HepG2 (cell line): ENCODE data around the gene SENP5. TPM values are rescaled to one million over a fixed set of nuclear protein-coding genes. Genes with fewer than 3 reads are reported as not detected.

ENCODE experiments used
- AHR ChIP-seq: IDR thresholded peaks from 2 replicates; pipeline ENCODE4 v1.6.1; 2018; ENCODE audit warnings: missing genetic modification reagents, missing compliant biosample characterization
- CBFB ChIP-seq: sonication (generic); formaldehyde crosslinking; IDR thresholded peaks from 2 replicates; pipeline ENCODE4 v1.4.0; 2020; ENCODE audit warnings: missing genetic modification reagents
- CEBPB ChIP-seq: IDR thresholded peaks from 2 replicates; pipeline ENCODE4 v1.6.1; 2011; ENCODE audit warnings: low read depth, low read length, improper control_type of control experiment, borderline replicate concordance
- CHD2 ChIP-seq: IDR thresholded peaks from 2 replicates; pipeline ENCODE4 v1.6.1; 2011; ENCODE audit warnings: low read depth, low read length, improper control_type of control experiment
- KDM4B ChIP-seq: sonication (generic); formaldehyde crosslinking; IDR thresholded peaks from 2 replicates; pipeline ENCODE4 v1.4.0; 2020; ENCODE audit warnings: missing genetic modification reagents
- KMT2A ChIP-seq: sonication (generic); formaldehyde crosslinking; IDR thresholded peaks from 2 replicates; pipeline ENCODE4 v1.4.0; 2020; ENCODE audit warnings: missing genetic modification reagents
- MXI1 ChIP-seq: IDR thresholded peaks from 3 replicates; pipeline ENCODE4 v1.6.1; 2012; ENCODE audit warnings: low read depth, low read length, inconsistent platforms, borderline replicate concordance
- NFIB ChIP-seq: sonication (generic); formaldehyde crosslinking; IDR thresholded peaks from 2 replicates; pipeline ENCODE4 v1.9.0; 2021; ENCODE audit warnings: missing genetic modification reagents, mild to moderate bottlenecking, borderline replicate concordance
- PAWR ChIP-seq: sonication (generic); formaldehyde crosslinking; IDR thresholded peaks from 2 replicates; pipeline ENCODE4 v1.4.0; 2020; ENCODE audit warnings: missing genetic modification reagents, mild to moderate bottlenecking, borderline replicate concordance
- PRMT3 ChIP-seq: sonication (generic); formaldehyde crosslinking; IDR thresholded peaks from 2 replicates; pipeline ENCODE4 v1.8.1; 2022; ENCODE audit warnings: low read depth, mild to moderate bottlenecking, moderate library complexity, missing genetic modification reagents, borderline replicate concordance
- RARA ChIP-seq: IDR thresholded peaks from 2 replicates; pipeline ENCODE4 v1.6.1; 2016; ENCODE audit warnings: missing genetic modification reagents, missing compliant biosample characterization
- SNRNP70 ChIP-seq: fragments of 200-400 bp; formaldehyde crosslinking; IDR thresholded peaks from 2 replicates; pipeline ENCODE4 v1.6.1; 2017; ENCODE audit warnings: mild to moderate bottlenecking, low read depth, low read length, moderate library complexity
- TCF7 ChIP-seq: sonication (generic); IDR thresholded peaks from 2 replicates; pipeline ENCODE4 v1.6.1; 2016; ENCODE audit warnings: antibody characterized with exemption, low read depth
- ZFP1 ChIP-seq: IDR thresholded peaks from 2 replicates; pipeline ENCODE4 v1.6.1; 2016
- ZNF260 ChIP-seq: sonication (generic); formaldehyde crosslinking; IDR thresholded peaks from 2 replicates; pipeline ENCODE4 v1.4.0; 2020; ENCODE audit warnings: missing genetic modification reagents, low read depth, mild to moderate bottlenecking, borderline replicate concordance
- polyA plus RNA-seq, 8 experiments: library from polyadenylated mRNA; depleted of rRNA in 3 of 8; stranded (reverse) in 7 of 8; unstranded in 1 of 8; fragments of >200 nt; fragmentation: Illumina TruSeq in 4 of 8; extraction: Trizol in 4 of 8; gene quantifications; 2 replicates each; pipeline versions ENCODE4 v1.2.1 to v1.2.3, GENCODE V29; 2011 to 2016; ENCODE audit warnings: low read depth in 4 of 8, missing spikeins in 1 of 8, mixed read lengths in 1 of 8; ENCODE audit not compliant: insufficient read depth in 1 of 8
- total RNA-seq, 5 experiments: library from RNA; depleted of rRNA; stranded (reverse); fragments of >200 nt; fragmentation: Illumina TruSeq; extraction: Trizol; gene quantifications; 2 replicates each; pipeline ENCODE4 v1.2.3, GENCODE V29; 2016; ENCODE audit warnings: low read depth in 1 of 5
- TF ChIP-seq, protein P1 (sequence below): sonication (generic); formaldehyde crosslinking; IDR thresholded peaks from 2 replicates; pipeline ENCODE4 v1.8.1; 2023; ENCODE audit warnings: mild to moderate bottlenecking, inconsistent platforms, moderate library complexity, missing genetic modification reagents, borderline replicate concordance
- TF ChIP-seq, protein P2 (sequence below): sonication (generic); formaldehyde crosslinking; IDR thresholded peaks from 2 replicates; pipeline ENCODE4 v1.4.0; 2020; ENCODE audit warnings: missing genetic modification reagents
- TF ChIP-seq, protein P3 (sequence below): sonication (generic); formaldehyde crosslinking; IDR thresholded peaks from 2 replicates; pipeline ENCODE4 v1.8.0; 2022; ENCODE audit warnings: mild to moderate bottlenecking, missing genetic modification reagents
- TF ChIP-seq, protein P4 (sequence below): sonication (generic); formaldehyde crosslinking; IDR thresholded peaks from 2 replicates; pipeline ENCODE4 v1.8.0; 2022; ENCODE audit warnings: mild to moderate bottlenecking, missing genetic modification reagents; ENCODE audit not compliant: insufficient replicate concordance
- TF ChIP-seq, protein P5 (sequence below): sonication (generic); formaldehyde crosslinking; IDR thresholded peaks from 2 replicates; pipeline ENCODE4 v1.4.0; 2020; ENCODE audit warnings: missing genetic modification reagents
- TF ChIP-seq, protein P6 (sequence below): IDR thresholded peaks from 2 replicates; pipeline ENCODE4 v1.6.1; 2018; ENCODE audit warnings: missing genetic modification reagents, mild to moderate bottlenecking, missing compliant biosample characterization
- TF ChIP-seq, protein P7 (sequence below): sonication (generic); formaldehyde crosslinking; IDR thresholded peaks from 2 replicates; pipeline ENCODE4 v1.5.0; 2020; ENCODE audit warnings: missing genetic modification reagents

SENP5 gene
- total and polyA plus RNA-seq, 2 of the 13 experiments (the other 11 are each of a cell fraction or from before 2014, with no cell fraction given) = 17.6 to 30.9 TPM

DNA sequence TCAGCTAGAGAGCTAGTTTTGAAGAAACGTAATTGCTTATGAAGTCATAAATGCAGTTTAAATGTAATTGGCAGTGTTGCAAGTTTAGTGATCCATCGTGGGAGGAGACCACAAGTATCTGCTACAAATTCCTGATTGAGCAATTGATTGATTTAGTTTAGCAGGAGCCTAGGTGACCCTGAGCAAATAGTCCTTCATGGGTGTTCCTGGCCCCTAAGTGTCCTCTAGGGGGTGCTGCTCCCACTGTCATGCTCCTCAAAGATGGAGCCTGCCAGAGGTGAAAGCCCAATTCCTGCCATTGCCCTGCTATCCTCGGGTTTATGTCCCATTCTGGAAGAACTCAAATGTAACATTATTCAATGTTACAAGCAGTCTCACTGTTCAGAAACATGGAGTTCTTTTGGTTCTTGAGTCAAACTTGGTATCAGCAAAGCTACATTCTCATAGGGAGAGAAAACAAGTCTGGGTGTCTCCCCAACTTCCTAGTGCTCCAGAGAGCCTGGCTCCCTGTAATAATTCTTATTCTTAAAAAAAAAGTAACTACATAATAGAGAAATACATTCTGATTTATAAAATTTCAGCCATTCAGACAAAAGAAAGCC, 29.8 kb upstream of the SENP5 start (continued):
- TF ChIP-seq CEBPB (peak; percentile 90), CHD2 (no peak), PRMT3 (CRISPR knock-in tag) (no peak), ZNF260 (CRISPR knock-in tag) (no peak), AHR (CRISPR knock-in tag) (no peak), RARA (CRISPR knock-in tag) (peak; percentile 63), PAWR (no peak), TCF7 (no peak), SNRNP70 (no peak), KDM4B (CRISPR knock-in tag) (no peak), NFIB (no peak), ZFP1 (CRISPR knock-in tag) (no peak), KMT2A (CRISPR knock-in tag) (no peak), CBFB (0 out of 2 replicates have a peak, but pooled peaks have one; percentile 31), MXI1 (no peak)
- TF ChIP-seq, protein P1, sequence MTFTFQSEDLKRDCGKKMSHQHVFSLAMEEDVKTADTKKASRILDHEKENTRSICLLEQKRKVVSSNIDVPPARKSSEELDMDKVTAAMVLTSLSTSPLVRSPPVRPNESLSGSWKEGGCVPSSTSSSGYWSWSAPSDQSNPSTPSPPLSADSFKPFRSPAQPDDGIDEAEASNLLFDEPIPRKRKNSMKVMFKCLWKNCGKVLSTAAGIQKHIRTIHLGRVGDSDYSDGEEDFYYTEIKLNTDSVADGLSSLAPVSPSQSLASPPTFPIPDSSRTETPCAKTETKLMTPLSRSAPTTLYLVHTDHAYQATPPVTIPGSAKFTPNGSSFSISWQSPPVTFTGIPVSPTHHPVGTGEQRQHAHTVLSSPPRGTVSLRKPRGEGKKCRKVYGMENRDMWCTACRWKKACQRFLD = no peak
- TF ChIP-seq, protein P2, sequence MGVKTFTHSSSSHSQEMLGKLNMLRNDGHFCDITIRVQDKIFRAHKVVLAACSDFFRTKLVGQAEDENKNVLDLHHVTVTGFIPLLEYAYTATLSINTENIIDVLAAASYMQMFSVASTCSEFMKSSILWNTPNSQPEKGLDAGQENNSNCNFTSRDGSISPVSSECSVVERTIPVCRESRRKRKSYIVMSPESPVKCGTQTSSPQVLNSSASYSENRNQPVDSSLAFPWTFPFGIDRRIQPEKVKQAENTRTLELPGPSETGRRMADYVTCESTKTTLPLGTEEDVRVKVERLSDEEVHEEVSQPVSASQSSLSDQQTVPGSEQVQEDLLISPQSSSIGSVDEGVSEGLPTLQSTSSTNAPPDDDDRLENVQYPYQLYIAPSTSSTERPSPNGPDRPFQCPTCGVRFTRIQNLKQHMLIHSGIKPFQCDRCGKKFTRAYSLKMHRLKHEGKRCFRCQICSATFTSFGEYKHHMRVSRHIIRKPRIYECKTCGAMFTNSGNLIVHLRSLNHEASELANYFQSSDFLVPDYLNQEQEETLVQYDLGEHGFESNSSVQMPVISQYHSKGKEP (CRISPR knock-in tag) = no peak
- TF ChIP-seq, protein P3, sequence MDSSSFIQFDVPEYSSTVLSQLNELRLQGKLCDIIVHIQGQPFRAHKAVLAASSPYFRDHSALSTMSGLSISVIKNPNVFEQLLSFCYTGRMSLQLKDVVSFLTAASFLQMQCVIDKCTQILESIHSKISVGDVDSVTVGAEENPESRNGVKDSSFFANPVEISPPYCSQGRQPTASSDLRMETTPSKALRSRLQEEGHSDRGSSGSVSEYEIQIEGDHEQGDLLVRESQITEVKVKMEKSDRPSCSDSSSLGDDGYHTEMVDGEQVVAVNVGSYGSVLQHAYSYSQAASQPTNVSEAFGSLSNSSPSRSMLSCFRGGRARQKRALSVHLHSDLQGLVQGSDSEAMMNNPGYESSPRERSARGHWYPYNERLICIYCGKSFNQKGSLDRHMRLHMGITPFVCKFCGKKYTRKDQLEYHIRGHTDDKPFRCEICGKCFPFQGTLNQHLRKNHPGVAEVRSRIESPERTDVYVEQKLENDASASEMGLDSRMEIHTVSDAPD (CRISPR knock-in tag) = no peak
- TF ChIP-seq, protein P4, sequence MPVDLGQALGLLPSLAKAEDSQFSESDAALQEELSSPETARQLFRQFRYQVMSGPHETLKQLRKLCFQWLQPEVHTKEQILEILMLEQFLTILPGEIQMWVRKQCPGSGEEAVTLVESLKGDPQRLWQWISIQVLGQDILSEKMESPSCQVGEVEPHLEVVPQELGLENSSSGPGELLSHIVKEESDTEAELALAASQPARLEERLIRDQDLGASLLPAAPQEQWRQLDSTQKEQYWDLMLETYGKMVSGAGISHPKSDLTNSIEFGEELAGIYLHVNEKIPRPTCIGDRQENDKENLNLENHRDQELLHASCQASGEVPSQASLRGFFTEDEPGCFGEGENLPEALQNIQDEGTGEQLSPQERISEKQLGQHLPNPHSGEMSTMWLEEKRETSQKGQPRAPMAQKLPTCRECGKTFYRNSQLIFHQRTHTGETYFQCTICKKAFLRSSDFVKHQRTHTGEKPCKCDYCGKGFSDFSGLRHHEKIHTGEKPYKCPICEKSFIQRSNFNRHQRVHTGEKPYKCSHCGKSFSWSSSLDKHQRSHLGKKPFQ (CRISPR knock-in tag) = no peak
- TF ChIP-seq, protein P5, sequence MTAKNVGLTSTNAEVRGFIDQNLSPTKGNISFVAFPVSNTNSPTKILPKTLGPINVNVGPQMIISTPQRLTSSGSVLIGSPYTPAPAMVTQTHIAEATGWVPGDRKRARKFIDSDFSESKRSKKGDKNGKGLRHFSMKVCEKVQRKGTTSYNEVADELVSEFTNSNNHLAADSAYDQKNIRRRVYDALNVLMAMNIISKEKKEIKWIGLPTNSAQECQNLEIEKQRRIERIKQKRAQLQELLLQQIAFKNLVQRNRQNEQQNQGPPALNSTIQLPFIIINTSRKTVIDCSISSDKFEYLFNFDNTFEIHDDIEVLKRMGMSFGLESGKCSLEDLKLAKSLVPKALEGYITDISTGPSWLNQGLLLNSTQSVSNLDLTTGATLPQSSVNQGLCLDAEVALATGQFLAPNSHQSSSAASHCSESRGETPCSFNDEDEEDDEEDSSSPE (CRISPR knock-in tag) = no peak
- TF ChIP-seq, protein P6, sequence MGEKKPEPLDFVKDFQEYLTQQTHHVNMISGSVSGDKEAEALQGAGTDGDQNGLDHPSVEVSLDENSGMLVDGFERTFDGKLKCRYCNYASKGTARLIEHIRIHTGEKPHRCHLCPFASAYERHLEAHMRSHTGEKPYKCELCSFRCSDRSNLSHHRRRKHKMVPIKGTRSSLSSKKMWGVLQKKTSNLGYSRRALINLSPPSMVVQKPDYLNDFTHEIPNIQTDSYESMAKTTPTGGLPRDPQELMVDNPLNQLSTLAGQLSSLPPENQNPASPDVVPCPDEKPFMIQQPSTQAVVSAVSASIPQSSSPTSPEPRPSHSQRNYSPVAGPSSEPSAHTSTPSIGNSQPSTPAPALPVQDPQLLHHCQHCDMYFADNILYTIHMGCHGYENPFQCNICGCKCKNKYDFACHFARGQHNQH (CRISPR knock-in tag) = no peak
- TF ChIP-seq, protein P7, sequence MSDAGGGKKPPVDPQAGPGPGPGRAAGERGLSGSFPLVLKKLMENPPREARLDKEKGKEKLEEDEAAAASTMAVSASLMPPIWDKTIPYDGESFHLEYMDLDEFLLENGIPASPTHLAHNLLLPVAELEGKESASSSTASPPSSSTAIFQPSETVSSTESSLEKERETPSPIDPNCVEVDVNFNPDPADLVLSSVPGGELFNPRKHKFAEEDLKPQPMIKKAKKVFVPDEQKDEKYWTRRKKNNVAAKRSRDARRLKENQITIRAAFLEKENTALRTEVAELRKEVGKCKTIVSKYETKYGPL (CRISPR knock-in tag) = no peak
